Hair follicle dermal papilla cell (primary cell): ENCODE measurements around the gene CHCHD1. TPM values are rescaled to one million over a fixed set of nuclear protein-coding genes. Genes with fewer than 3 reads are reported as not detected.

Source experiments
- small RNA-seq: library from RNA; depleted of rRNA; stranded (forward); fragments of <200 nt; gene quantifications from one replicate; pipeline ENCODE3, GENCODE V24; 2012
- total RNA-seq: library from RNA; depleted of rRNA; stranded (reverse); fragments of >200 nt; gene quantifications from 2 replicates; pipeline ENCODE4 v1.2.3, GENCODE V29; 2012

CHCHD1 gene
- 6.8 and 10.0 TPM in 2 replicates for total RNA-seq

GRCh38 chr10:73781879-73782748, at the start of gene CHCHD1:
Gene CHCHD1, plus strand, starts transcription at chr10:73782048. Its CDS starts 28 bp downstream, at chr10:73782076.

GRCh38 chr10:73743905-73744663, 37.8 kb upstream of the CHCHD1 start, which contains the start of gene SEC24C:
Gene SEC24C, plus strand, starts transcription at chr10:73744372. Its CDS starts 2,461 bp downstream, at chr10:73746833.

GRCh38 chr10:73785211-73785720, 3.4 kb downstream of the CHCHD1 start, which contains the start of gene ZSWIM8:
Gene ZSWIM8, plus strand, starts transcription at chr10:73785606. Its CDS starts 273 bp downstream, at chr10:73785879.

Small RNA genes within 50 kb of the gene (small RNA-seq; reads per million reads assigned to genes)
- gene AC022400.4 (not detected), gene AC022400.9 (not detected), gene ZSWIM8-AS1 (not detected)

Other genes with a start within 250 kb of the CHCHD1 start
- gene USP54, start 190.7 kb upstream of the CHCHD1 start, total RNA-seq, result 8.6 and 11.5 TPM in 2 replicates
- gene MYOZ1, start 140.6 kb upstream of the CHCHD1 start, total RNA-seq, result 0.12 and 0.16 TPM in 2 replicates
- gene SYNPO2L, start 126.0 kb upstream of the CHCHD1 start, total RNA-seq, result under 0.01 TPM in 1 of 2 replicates, not detected in the other
- gene AGAP5, start 83.9 kb upstream of the CHCHD1 start, total RNA-seq, result 3.4 and 5.4 TPM in 2 replicates
- gene SEC24C, start 37.7 kb upstream of the CHCHD1 start, total RNA-seq, result 57.6 and 59.7 TPM in 2 replicates
- gene ZSWIM8, start 3.6 kb downstream of the CHCHD1 start, total RNA-seq, result 102 and 106 TPM in 2 replicates
- 32.3 and 39.2 TPM in 2 replicates for gene NDST2, start 29.6 kb downstream of the CHCHD1 start, total RNA-seq
- 98.2 and 136 TPM in 2 replicates for gene CAMK2G, start 92.5 kb downstream of the CHCHD1 start, total RNA-seq
- 99.5 and 123 TPM in 2 replicates for gene PLAU, start 129.1 kb downstream of the CHCHD1 start, total RNA-seq
- gene VCL, start 216.1 kb downstream of the CHCHD1 start, total RNA-seq, result 485 and 577 TPM in 2 replicates